GM12801 (cell line): ENCODE results near the gene OR12D1.

ENCODE experiments used
- TF ChIP-seq, protein P1 (sequence below): IDR thresholded peaks from one replicate; pipeline ENCODE4 v1.5.1; 2011; ENCODE audit warnings: control low read depth; ENCODE audit not compliant: insufficient read length; ENCODE audit errors: extremely low read depth

Gene OR12D1

DNA sequence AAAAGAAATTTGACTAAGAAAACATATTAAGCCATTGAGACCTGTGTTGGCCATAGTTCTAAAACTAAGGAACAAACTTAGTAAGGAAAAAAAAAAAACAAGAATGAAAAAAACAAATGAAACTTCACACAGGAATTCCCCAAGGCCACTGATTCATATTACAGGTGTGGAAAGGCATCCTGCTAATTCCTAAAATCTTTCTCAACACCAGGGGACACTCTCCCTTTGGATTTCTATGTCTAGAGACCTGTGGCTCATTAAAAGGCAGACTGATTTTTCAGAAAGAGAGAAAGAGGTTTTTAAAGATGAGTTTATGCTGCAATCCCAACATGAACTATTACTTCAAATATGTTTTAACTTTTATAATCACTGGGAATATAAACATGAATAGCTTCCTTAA, at the start of gene OR12D1:
Gene OR12D1 (plus strand): TSS at position 341 of the 400 bp plus-strand sequence.
- TF ChIP-seq, protein P1, sequence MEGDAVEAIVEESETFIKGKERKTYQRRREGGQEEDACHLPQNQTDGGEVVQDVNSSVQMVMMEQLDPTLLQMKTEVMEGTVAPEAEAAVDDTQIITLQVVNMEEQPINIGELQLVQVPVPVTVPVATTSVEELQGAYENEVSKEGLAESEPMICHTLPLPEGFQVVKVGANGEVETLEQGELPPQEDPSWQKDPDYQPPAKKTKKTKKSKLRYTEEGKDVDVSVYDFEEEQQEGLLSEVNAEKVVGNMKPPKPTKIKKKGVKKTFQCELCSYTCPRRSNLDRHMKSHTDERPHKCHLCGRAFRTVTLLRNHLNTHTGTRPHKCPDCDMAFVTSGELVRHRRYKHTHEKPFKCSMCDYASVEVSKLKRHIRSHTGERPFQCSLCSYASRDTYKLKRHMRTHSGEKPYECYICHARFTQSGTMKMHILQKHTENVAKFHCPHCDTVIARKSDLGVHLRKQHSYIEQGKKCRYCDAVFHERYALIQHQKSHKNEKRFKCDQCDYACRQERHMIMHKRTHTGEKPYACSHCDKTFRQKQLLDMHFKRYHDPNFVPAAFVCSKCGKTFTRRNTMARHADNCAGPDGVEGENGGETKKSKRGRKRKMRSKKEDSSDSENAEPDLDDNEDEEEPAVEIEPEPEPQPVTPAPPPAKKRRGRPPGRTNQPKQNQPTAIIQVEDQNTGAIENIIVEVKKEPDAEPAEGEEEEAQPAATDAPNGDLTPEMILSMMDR, result no peak

DNA sequence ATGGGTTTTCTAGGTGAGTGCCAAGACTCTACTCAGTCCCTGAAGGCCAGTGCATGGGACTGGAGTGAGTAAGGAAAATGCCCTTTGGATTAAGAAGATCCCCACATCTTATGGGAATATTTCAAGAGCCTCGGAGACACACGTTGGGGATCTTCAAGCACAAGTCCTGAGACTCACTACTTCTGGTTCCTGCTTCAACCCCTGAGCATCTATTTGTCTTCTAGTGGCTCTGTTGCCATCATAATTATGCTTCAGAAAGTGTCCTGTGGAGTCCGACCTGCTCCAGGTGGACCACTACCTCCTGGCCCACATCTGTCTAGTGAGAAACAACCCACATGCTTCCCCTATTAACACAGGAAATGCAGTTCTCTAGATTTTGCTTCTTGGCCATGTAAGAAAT, 46.0 kb upstream of the OR12D1 start, which contains the start of gene OR5V1:
Gene OR5V1 (minus strand): TSS at position 101 of the 400 bp plus-strand sequence. CDS start 12,670 bp downstream, outside the sequence.
- TF ChIP-seq, protein P1, result no peak

DNA sequence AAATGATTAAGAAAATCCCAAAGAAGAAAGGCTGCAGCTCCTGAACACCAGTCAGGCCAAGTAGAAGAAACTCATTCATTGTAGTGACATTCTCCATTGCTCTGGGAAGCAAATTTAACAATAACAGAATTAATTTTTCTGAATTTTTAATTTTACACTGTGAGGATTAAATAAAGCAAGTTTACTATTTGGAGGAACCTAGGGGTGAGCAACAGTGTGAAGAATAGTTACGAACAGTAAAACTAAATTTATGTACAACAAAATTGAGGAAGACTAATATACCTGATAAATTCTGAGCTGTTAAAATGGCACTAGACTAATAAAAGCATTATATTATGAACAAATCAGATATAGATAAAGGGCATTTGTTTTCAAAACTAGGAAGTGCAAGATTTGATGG, 39.5 kb upstream of the OR12D1 start, which contains the start of gene OR12D3:
Gene OR12D3 (minus strand): TSS at position 101 of the 400 bp plus-strand sequence. CDS start 4 bp downstream, at position 97.
- TF ChIP-seq, protein P1, result no peak

DNA sequence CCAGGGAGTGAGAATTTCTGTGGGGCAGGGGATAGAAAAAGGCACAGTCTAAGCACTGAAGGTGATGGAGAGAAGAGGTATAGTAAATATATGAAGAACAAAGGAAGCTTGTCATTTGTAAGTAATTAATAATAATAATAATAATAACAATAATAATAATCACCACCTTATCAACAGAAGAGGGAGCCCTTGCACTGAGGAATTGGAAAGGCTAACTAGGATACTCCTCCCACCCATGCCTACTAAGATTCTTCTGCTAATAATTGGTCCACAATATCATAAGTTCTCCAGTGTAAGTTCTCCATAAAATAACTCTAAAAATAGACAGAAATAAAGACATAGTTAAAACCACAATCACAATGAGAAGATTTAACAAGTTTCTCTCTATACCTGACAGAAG, 38.7 kb upstream of the OR12D1 start:
- TF ChIP-seq, protein P1, result no peak

DNA sequence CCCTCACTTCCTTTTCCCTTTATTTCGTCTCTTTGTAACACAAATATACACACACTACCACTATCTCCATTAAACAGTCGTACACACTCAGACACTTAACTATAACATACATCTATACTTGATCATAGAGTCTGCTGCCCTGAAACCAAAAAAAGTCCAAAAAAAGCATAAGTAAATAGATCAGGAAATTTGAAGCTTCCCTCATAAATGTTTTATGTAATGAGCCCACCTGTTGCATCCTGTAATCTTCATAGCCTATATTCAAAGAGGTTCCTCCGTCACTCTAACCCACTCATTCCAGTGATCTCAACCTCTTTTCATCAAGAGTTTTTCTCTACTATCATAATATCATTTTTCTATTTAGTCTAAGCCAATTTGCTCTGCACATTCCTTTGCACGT, 26.2 kb upstream of the OR12D1 start:
- TF ChIP-seq, protein P1, result no peak

DNA sequence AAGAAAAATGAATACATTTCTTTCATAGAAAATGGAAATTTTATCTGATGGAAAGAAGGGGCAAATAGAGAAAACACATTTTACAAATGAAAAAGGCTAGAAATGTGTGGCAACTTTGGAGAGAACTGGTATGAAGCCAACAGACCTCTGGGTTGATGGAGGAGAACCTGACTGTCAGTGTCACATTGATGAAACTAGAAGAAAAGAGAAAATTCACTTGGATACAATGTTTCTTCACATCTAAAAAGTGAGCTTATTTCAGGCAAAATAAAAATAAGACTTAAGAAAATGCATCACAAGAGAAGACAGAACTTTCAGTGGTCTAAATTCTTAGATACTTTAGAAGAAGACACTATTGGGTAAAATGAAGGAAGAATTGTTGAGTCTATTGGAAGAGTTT, 19.4 kb upstream of the OR12D1 start, which contains the start of gene OR12D2:
Gene OR12D2 (plus strand): TSS at position 301 of the 400 bp plus-strand sequence. CDS start 1,069 bp downstream, outside the sequence.
- TF ChIP-seq, protein P1, result no peak

DNA sequence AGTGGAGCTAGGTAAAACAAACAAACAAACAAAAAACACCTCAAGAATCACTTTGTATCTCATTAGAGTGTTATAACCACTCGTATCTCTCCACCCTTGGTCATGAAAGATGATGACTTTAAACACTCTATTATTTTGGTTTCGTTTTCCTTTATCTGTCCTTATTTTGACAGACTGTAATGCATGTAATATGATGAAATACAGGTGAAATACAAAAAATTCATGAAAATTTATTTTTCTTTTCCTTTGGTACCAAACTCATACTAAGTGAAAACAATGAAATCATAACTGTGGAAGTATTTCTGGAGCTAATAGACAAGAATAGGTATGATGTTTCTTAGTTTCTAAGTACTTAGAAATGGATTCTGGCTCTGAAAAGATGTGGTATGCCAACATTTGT, 15.2 kb upstream of the OR12D1 start:
- TF ChIP-seq, protein P1, result no peak
